ENCODE measurements around the gene TDRD7. TPM values are rescaled to one million over a fixed set of nuclear protein-coding genes. Genes with fewer than 3 reads are reported as not detected.

TDRD7 gene
- total and polyA plus RNA-seq, 2 experiments from 2014 or later: 4.2 to 4.5 TPM

GRCh38 chr9:97478301-97478981 is 66.5 kb downstream of the TDRD7 start:
- no peaks in the 10 kb centered on the region for H3K9me3 ChIP-seq (ENCODE audit: low read depth)
- no peak overlapping the region for H3K27ac ChIP-seq
- DNase-seq (ENCODE audit: low read depth in 1 of 2, low spot score in 1 of 2): no peak
- no peak for TF ChIP-seq CTCF (IDR thresholded peaks at IDR 0.05; ENCODE audit: low read depth, low read length)
- H3K36me3 ChIP-seq: no peaks in the 10 kb centered on the region
- no peaks in the 10 kb centered on the region for H3K27me3 ChIP-seq
- peaks cover 5% of the 10 kb centered on the region for H3K4me1 ChIP-seq (ENCODE audit: low read depth)
- H3K4me3 ChIP-seq: no peak overlapping the region

- no peaks in the 10 kb centered on the region for H3K36me3 ChIP-seq
Observed at GRCh38 chr9:97479496-97480159, 67.7 kb downstream of the TDRD7 start.

GRCh38 chr9:97480174-97480573 is 68.3 kb downstream of the TDRD7 start:
- Histone ChIP-seq H3K9me3 (ENCODE audit: low read depth) (no peaks in the 10 kb centered on the region), H3K27me3 (no peaks in the 10 kb centered on the region), H3K27ac (no peak overlapping the region), H3K36me3 (no peaks in the 10 kb centered on the region), H3K4me1 (ENCODE audit: low read depth) (peaks cover 5% of the 10 kb centered on the region), H3K4me3 (no peak overlapping the region)
- no peak for TF ChIP-seq CTCF (IDR thresholded peaks at IDR 0.05; ENCODE audit: low read depth, low read length)
- DNase-seq (ENCODE audit: low read depth in 1 of 2, low spot score in 1 of 2): no peak

More at GRCh38 chr9:97479496-97480159, 67.7 kb downstream of the TDRD7 start:
- no peak for DNase-seq (ENCODE audit: low read depth in 1 of 2, low spot score in 1 of 2)
- Histone ChIP-seq H3K27me3 (no peaks in the 10 kb centered on the region), H3K27ac (no peak overlapping the region), H3K4me3 (no peak overlapping the region), H3K9me3 (ENCODE audit: low read depth) (no peaks in the 10 kb centered on the region), H3K4me1 (ENCODE audit: low read depth) (peaks cover 5% of the 10 kb centered on the region)
- no peak for TF ChIP-seq CTCF (IDR thresholded peaks at IDR 0.05; ENCODE audit: low read depth, low read length)

- Histone ChIP-seq H3K36me3 (no peaks in the 10 kb centered on the region), H3K27me3 (no peaks in the 10 kb centered on the region), H3K4me1 (ENCODE audit: low read depth) (peaks cover 5% of the 10 kb centered on the region), H3K27ac (no peak overlapping the region), H3K4me3 (no peak overlapping the region), H3K9me3 (ENCODE audit: low read depth) (no peaks in the 10 kb centered on the region)
- no peak for DNase-seq (ENCODE audit: low read depth in 1 of 2, low spot score in 1 of 2)
- no peak for TF ChIP-seq CTCF (IDR thresholded peaks at IDR 0.05; ENCODE audit: low read depth, low read length)
Observed at GRCh38 chr9:97480749-97481148, 68.9 kb downstream of the TDRD7 start.

- H3K4me3 ChIP-seq: no peak overlapping the region
- H3K36me3 ChIP-seq: no peaks in the 10 kb centered on the region
- TF ChIP-seq CTCF (IDR thresholded peaks at IDR 0.05; ENCODE audit: low read depth, low read length): no peak
- H3K27ac ChIP-seq: no peak overlapping the region
- DNase-seq (ENCODE audit: low read depth in 1 of 2, low spot score in 1 of 2): no peak
- peaks cover 5% of the 10 kb centered on the region for H3K4me1 ChIP-seq (ENCODE audit: low read depth)
- no peaks in the 10 kb centered on the region for H3K9me3 ChIP-seq (ENCODE audit: low read depth)
- no peaks in the 10 kb centered on the region for H3K27me3 ChIP-seq
Observed at GRCh38 chr9:97484134-97484533, 72.2 kb downstream of the TDRD7 start.

All from cardiac muscle cell (in vitro differentiated cells and primary cell).